Heart left ventricle (tissue), 16 donors: ENCODE results near the gene EFHC1. TPM values are rescaled to one million over a fixed set of nuclear protein-coding genes. Genes with fewer than 3 reads are reported as not detected.

ENCODE experiments used
- ATAC-seq, 4 donors: fragments of 200-7000 bp; cut with Tn5 transposase; one replicate each; pipeline ENCODE4 v1.9.1; 2020 to 2022; ENCODE audit warnings: moderate library complexity in 4 of 4, mild to moderate bottlenecking in 3 of 4, moderate number of reproducible peaks in 1 of 4
- DNase-seq, 5 donors: peaks; one replicate each; pipeline ENCODE4 v3.0.0-alpha.2; 2020
- H3K27ac ChIP-seq, 12 donors: fragments of 200-600 bp; sonication (generic) in 4 of 12; one replicate each; pipeline versions ENCODE4 v1.5.0 to v1.8.0; 2016 to 2022; ENCODE audit warnings: mild to moderate bottlenecking in 2 of 12
- H3K27me3 ChIP-seq, 9 donors: fragments of 200-600 bp; sonication (generic) in 2 of 9; one replicate each; pipeline versions ENCODE4 v1.5.1 to v1.8.0; 2016 to 2022; ENCODE audit warnings: mild to moderate bottlenecking in 3 of 9
- H3K36me3 ChIP-seq, 9 donors: fragments of 200-600 bp; sonication (generic) in 2 of 9; one replicate each; pipeline versions ENCODE4 v1.5.0 to v1.8.0; 2018 to 2022; ENCODE audit warnings: mild to moderate bottlenecking in 2 of 9
- H3K4me1 ChIP-seq, 12 donors: fragments of 200-600 bp; sonication (generic) in 4 of 12; one replicate each; pipeline versions ENCODE4 v1.5.0 to v1.8.0; 2016 to 2022; ENCODE audit warnings: mild to moderate bottlenecking in 3 of 12
- H3K4me3 ChIP-seq, 12 donors: fragments of 200-600 bp; sonication (generic) in 4 of 12; one replicate each; pipeline versions ENCODE4 v1.5.0 to v1.8.0; 2017 to 2022; ENCODE audit warnings: mild to moderate bottlenecking in 9 of 12, moderate library complexity in 4 of 12
- H3K9me3 ChIP-seq, 12 donors: fragments of 200-600 bp; sonication (generic) in 4 of 12; one replicate each; pipeline versions ENCODE4 v1.5.0 to v1.8.0; 2016 to 2022; ENCODE audit warnings: mild to moderate bottlenecking in 1 of 12
- POLR2A ChIP-seq, 2 donors: fragments of 450-650 bp; IDR thresholded peaks; one replicate each; pipeline ENCODE4 v1.6.1; 2017; ENCODE audit warnings: antibody characterized with exemption in 2 of 2, mild to moderate bottlenecking in 2 of 2, moderate library complexity in 2 of 2
- WGBS, 4 donors: extraction: QIAGEN DNeasy Blood & Tissue Kit in 2 of 4; methylation state at CpG; one replicate each; pipeline versions ENCODE4 v1.1.5 to v1.1.7; 2013 to 2018; 5-methylcytosine and 5-hydroxymethylcytosine counted together
- intact Hi-C, 10 donors: fragments of 100-400 bp; cut with DNase I; formaldehyde crosslinking; loops; one replicate each; pipeline versions ENCODE4 v1.11.1 to v1.14.2; 2022
- polyA plus RNA-seq, 2 donors: library from polyadenylated mRNA; stranded (reverse); fragments of 200-250 nt; gene quantifications; one replicate each; pipeline ENCODE4 v1.2.3, GENCODE V29; 2013
- total RNA-seq, 9 donors: library from RNA; depleted of rRNA in 2 of 9; stranded (reverse); fragments of >200 nt in 2 of 9; fragmentation: NEBNext Ultra II Directional in 3 of 9; extraction: Animal tissue kit (Norgen Biotek cat#: 25700) in 3 of 9; gene quantifications; one replicate each; pipeline versions ENCODE4 v1.1.0 to v1.2.4, GENCODE V29; 2016 to 2023
- TF ChIP-seq, protein P1 (sequence below), 12 donors: fragments of 200-600 bp; sonication (generic) in 4 of 12; IDR thresholded peaks; one replicate each; pipeline versions ENCODE4 v1.5.0 to v1.8.0; 2018 to 2022; ENCODE audit warnings: antibody characterized with exemption in 12 of 12, mild to moderate bottlenecking in 5 of 12
- donor health status: ischemic (EF 13 %, LVEDD 7.1; RV severe dilation, severe dysfunction).
- donor health status: healthy with polysubstance abuse.
- donor health status: DM: no; HTN: yes; CAD: no.
- donor health status: DM: no; HTN: no; CAD: no.
- donor health status: ischemic (EF 25% LVEDD 6.9; RV normal size, moderate dysfunction).
- donor health status: ischemic (EF 25% LVEDD 5.7; RV mildly dilated, moderate dysfunction).
- donor health status: healthy.
- donor health status: DM: yes; HTN: yes; CAD: no.
- donor health status: ischemic (EF 35%, LVEDD 5.7; RV mildly dilated, moderate dysfunction).
- donor health status: nonischemic (EF 11% LVEDD 7.7; RV severe dilation, severe dysfunction).
- donor health status: DM: yes; HTN: yes; CAD: no.
- donor health status: PGD.
- donor health status: ischemic (EF 29% LVEDD 5.4; RV normal size, mild dysfunction).
- donor health status: nonischemic (EF 23%, LVEDD 6.1; RV moderate dilation, normal function).

EFHC1 gene
- total and polyA plus RNA-seq, 11 donors = 2.6 to 14.4 (median 4.3) TPM

DNA sequence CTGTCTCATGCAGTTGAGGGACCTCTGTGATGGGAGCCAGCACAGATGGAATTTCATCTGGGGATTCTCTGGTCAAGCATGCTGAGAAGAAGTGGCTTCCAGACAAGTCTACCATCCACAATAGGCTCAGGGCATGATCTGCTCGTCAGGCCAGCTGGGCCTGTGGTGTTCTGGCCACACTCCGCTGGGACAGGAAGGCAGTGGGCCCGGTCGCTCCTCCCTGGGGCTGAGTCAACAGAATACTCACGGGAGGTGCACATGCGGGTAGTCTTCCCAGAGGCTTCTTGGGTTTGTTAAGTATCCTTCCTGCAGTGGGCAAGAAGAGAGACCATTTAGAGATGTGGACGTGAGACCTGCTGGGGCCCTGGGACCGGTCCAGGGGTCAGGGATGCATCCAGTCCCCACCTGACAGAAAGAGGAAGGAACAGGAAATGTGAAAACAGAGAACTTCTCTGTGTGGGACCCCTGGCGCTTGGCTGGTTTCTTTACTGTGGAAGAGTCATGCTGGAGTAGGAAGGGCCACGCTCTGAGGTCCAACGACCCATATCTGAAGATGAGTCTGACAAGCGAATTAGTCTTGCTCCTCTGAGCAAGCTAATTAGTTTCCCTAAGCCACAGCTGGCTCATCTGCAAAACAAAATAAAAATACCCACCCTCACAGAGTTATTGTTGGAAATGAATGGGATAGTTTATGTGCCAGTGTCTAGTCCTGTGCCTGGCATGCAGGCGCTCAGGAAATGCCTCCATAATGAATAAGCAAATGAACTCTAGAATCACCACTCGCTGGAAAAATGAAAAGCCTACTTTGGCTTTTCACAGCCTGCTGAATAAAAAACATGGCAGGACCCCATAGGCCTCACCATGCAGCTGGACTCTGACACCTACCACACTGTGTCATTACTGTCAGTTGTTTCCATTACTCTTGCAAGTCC, 89.4 kb downstream of the EFHC1 start:
- ATAC-seq = no peak
- 89 to 96% (median 92%) methylated on average over 11 to 14 of the region's 14 CpGs for WGBS, 4 donors
- intact Hi-C loops = loop anchor here in 1 of 10 donors (5.0 kb wide), 1 partner anchor 73 kb away; no protein-coding TSS in a partner anchor
- Histone ChIP-seq H3K27ac (peak overlapping the region in 2 of 12 donors; percentile 11 to 83), H3K4me1 (peaks cover 6 to 85% (median 50%) of the 10 kb centered on the region in 12 donors), H3K27me3 (no peaks in the 10 kb centered on the region), H3K36me3 (peaks cover 0 to 79% (median 54%) of the 10 kb centered on the region in 9 donors), H3K4me3 (no peak overlapping the region), H3K9me3 (no peaks in the 10 kb centered on the region)
- no peak for DNase-seq
- no peak for TF ChIP-seq POLR2A (IDR thresholded peaks at IDR 0.05)
- TF ChIP-seq, protein P1, sequence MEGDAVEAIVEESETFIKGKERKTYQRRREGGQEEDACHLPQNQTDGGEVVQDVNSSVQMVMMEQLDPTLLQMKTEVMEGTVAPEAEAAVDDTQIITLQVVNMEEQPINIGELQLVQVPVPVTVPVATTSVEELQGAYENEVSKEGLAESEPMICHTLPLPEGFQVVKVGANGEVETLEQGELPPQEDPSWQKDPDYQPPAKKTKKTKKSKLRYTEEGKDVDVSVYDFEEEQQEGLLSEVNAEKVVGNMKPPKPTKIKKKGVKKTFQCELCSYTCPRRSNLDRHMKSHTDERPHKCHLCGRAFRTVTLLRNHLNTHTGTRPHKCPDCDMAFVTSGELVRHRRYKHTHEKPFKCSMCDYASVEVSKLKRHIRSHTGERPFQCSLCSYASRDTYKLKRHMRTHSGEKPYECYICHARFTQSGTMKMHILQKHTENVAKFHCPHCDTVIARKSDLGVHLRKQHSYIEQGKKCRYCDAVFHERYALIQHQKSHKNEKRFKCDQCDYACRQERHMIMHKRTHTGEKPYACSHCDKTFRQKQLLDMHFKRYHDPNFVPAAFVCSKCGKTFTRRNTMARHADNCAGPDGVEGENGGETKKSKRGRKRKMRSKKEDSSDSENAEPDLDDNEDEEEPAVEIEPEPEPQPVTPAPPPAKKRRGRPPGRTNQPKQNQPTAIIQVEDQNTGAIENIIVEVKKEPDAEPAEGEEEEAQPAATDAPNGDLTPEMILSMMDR (IDR thresholded peaks at IDR 0.05) = no peak

DNA sequence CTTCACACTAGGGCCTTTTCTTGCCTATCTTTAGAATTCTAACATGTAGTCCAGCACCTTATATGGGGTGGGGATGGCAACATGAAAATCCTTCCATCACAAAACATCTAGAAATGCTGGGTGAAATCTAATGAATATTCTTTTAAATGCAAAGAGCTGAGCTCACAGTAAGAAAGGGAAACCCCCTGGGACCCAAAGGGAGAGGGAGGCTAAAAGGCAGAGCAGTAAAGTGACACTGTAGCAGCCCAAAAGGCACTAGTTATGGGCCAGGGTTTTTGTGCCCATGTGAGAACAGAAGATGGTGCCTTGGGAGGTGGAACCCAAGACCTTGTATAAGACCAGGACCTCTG, 90.0 kb downstream of the EFHC1 start:
- Histone ChIP-seq H3K27ac (peak overlapping the region in 4 of 12 donors; percentile 7 to 89 (median 56)), H3K27me3 (no peaks in the 10 kb centered on the region), H3K36me3 (peaks cover 0 to 82% (median 57%) of the 10 kb centered on the region in 9 donors), H3K4me1 (peaks cover 6 to 84% (median 45%) of the 10 kb centered on the region in 12 donors), H3K4me3 (no peak overlapping the region), H3K9me3 (no peaks in the 10 kb centered on the region)
- TF ChIP-seq, protein P1 (IDR thresholded peaks at IDR 0.05) = no peak
- TF ChIP-seq POLR2A (IDR thresholded peaks at IDR 0.05) = no peak
- intact Hi-C loops = no loop called here
- ATAC-seq (no peak), DNase-seq (no peak)

DNA sequence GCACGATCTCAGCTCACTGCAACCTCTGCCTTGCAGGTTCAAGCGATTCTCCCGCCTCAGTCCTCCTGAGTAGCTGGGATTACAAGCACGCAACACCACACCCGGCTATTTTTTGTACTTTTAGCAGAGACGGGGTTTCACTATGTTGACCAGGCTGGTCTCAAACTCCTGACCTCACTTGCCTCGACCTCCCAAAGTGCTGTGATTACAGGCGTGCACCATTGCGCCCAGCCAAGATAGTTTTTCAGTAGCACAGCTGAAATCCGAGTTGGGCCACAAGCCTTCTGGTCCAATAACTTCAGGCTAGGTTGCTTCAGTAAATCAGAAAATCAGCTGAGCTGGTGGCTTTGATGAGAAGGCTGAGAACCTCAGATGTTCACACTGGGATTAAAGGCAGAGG, 91.0 kb downstream of the EFHC1 start:
- H3K36me3 ChIP-seq = peaks cover 0 to 80% (median 58%) of the 10 kb centered on the region in 9 donors
- H3K27me3 ChIP-seq = no peaks in the 10 kb centered on the region
- H3K9me3 ChIP-seq = no peaks in the 10 kb centered on the region
- no peak for DNase-seq
- intact Hi-C loops = no loop called here
- peaks cover 6 to 74% (median 42%) of the 10 kb centered on the region in 12 donors for H3K4me1 ChIP-seq
- 86 to 93% (median 88%) methylated on average over 10 of the region's 10 CpGs for WGBS, 4 donors
- no peak for TF ChIP-seq POLR2A (IDR thresholded peaks at IDR 0.05)
- TF ChIP-seq, protein P1 (IDR thresholded peaks at IDR 0.05) = no peak
- H3K27ac ChIP-seq = peak overlapping the region in 11 of 12 donors; percentile 75 to 92 (median 88)
- H3K4me3 ChIP-seq = no peak overlapping the region
- no peak for ATAC-seq

DNA sequence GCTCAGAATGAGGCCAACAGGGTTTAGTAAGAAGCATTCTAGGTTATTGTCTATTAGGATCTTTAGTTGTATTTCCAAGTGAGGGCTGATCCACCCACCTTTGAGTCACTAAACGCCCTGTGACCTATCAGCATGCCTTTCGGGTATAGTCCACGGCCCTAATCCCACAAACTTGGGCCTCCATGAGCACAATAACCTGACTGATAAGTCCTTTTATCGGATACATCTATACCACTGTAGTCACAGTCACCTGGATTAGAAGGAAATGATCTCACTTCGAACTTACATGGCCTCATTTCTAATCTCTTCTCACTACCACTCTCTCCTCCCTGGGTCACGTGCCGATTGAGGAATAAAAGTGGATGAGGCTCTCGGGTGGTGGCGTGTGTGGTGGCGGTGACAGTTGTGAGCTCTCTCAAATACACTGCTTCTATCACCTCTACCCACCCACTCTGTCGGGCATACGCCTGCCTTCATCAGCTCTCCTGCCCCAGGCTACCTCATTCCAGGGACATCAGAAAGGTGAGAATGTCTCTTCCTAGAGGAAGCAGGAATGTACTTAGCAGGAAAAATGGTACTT, 91.5 kb downstream of the EFHC1 start:
- Histone ChIP-seq H3K27ac (peak overlapping the region; percentile 8 to 92 (median 87)), H3K4me3 (no peak overlapping the region), H3K36me3 (peaks cover 0 to 75% (median 57%) of the 10 kb centered on the region in 9 donors), H3K4me1 (peaks cover 6 to 75% (median 42%) of the 10 kb centered on the region in 12 donors), H3K27me3 (no peaks in the 10 kb centered on the region), H3K9me3 (no peaks in the 10 kb centered on the region)
- TF ChIP-seq POLR2A (IDR thresholded peaks at IDR 0.05) = no peak
- TF ChIP-seq, protein P1 (IDR thresholded peaks at IDR 0.05) = no peak
- ATAC-seq (peak in 3 of 4 donors; percentile 4 to 22 (median 6)), DNase-seq (no peak)
- 52 to 62% (median 56%) methylated on average over 12 of the region's 12 CpGs for WGBS, 4 donors
- intact Hi-C loops = no loop called here
